Activated naive CD4-positive, alpha-beta T cell treated with Interleukin-2 at 50 U/mL for 16 hours (primary cell): ENCODE results near the gene NEURL1B.

Experiments used
- DNase-seq: peaks from one replicate; pipeline ENCODE4 v3.0.0-alpha.2; 2020

NEURL1B gene

GRCh38 chr5:172683264-172683644 lies 42.2 kb downstream of the NEURL1B start:
- no peak for DNase-seq

GRCh38 chr5:172683645-172684471 lies 42.8 kb downstream of the NEURL1B start:
- DNase-seq = peak; percentile 72

GRCh38 chr5:172685091-172685490 lies 44.0 kb downstream of the NEURL1B start:
- no peak for DNase-seq

GRCh38 chr5:172686111-172686510 lies 45.0 kb downstream of the NEURL1B start:
- DNase-seq = no peak

- no peak for DNase-seq
Measured at GRCh38 chr5:172686539-172687390, 45.7 kb downstream of the NEURL1B start.

GRCh38 chr5:172687940-172688339 lies 46.9 kb downstream of the NEURL1B start:
- DNase-seq = no peak

- peak; percentile 37 for DNase-seq
Measured at GRCh38 chr5:172688349-172689217, 47.5 kb downstream of the NEURL1B start.

GRCh38 chr5:172689218-172689572 lies 48.1 kb downstream of the NEURL1B start:
- no peak for DNase-seq

- DNase-seq = no peak
Measured at GRCh38 chr5:172689801-172690200, 48.7 kb downstream of the NEURL1B start.

- no peak for DNase-seq
Measured at GRCh38 chr5:172690258-172691075, 49.4 kb downstream of the NEURL1B start.

- DNase-seq = no peak
Measured at GRCh38 chr5:172691886-172692285, 50.8 kb downstream of the NEURL1B start.

GRCh38 chr5:172692451-172692850 lies 51.4 kb downstream of the NEURL1B start:
- no peak for DNase-seq

- DNase-seq = no peak
Measured at GRCh38 chr5:172692981-172693380, 51.9 kb downstream of the NEURL1B start.

- no peak for DNase-seq
Measured at GRCh38 chr5:172694061-172694460, 53.0 kb downstream of the NEURL1B start.

- DNase-seq = no peak
Measured at GRCh38 chr5:172694541-172694940, 53.5 kb downstream of the NEURL1B start.

GRCh38 chr5:172695232-172696054 lies 54.4 kb downstream of the NEURL1B start:
- DNase-seq = no peak

- DNase-seq = no peak
Measured at GRCh38 chr5:172696171-172696849, 55.2 kb downstream of the NEURL1B start.

- DNase-seq = peak; percentile 82
Measured at GRCh38 chr5:172697123-172698121, 56.4 kb downstream of the NEURL1B start.

GRCh38 chr5:172699423-172699822 lies 58.4 kb downstream of the NEURL1B start:
- DNase-seq = no peak
